Esophagus muscularis mucosa (tissue), 4 donors: ENCODE measurements around the gene MITF. TPM values are rescaled to one million over a fixed set of nuclear protein-coding genes. Genes with fewer than 3 reads are reported as not detected.

ENCODE experiments used
- DNase-seq: peaks from one replicate; pipeline ENCODE4 v3.0.0-alpha.2; 2017; ENCODE audit errors: extremely low spot score
- H3K27ac ChIP-seq, 4 donors: fragments of 200-600 bp; sonication (generic); replicated peaks in 1 of 4; 1 replicate in 3 of 4; 2 replicates in 1 of 4; pipeline ENCODE4 v1.5.1; 2016 to 2019; ENCODE audit warnings: mild to moderate bottlenecking in 1 of 4
- H3K27me3 ChIP-seq, 4 donors: fragments of 200-600 bp; sonication (generic); one replicate each; pipeline versions ENCODE4 v1.5.1 to v1.6.0; 2016 to 2019
- H3K36me3 ChIP-seq, 4 donors: fragments of 200-600 bp; sonication (generic); one replicate each; pipeline ENCODE4 v1.5.1; 2016 to 2019
- H3K4me1 ChIP-seq, 4 donors: fragments of 200-600 bp; sonication (generic); one replicate each; pipeline ENCODE4 v1.5.1; 2016 to 2019
- H3K4me3 ChIP-seq, 4 donors: fragments of 200-600 bp; sonication (generic); 1 replicate in 2 of 4; 2 replicates in 2 of 4; pipeline ENCODE4 v1.5.1; 2016 to 2019; ENCODE audit warnings: mild to moderate bottlenecking in 4 of 4, moderate library complexity in 1 of 4
- H3K9me3 ChIP-seq, 4 donors: fragments of 200-600 bp; sonication (generic); 1 replicate in 3 of 4; 2 replicates in 1 of 4; pipeline ENCODE4 v1.5.1; 2016 to 2019
- CTCF ChIP-seq, 3 experiments: fragments of 200-600 bp in 2 of 3; fragments of 450-650 bp in 1 of 3; sonication (generic) in 2 of 3; IDR thresholded peaks; one replicate each; pipeline ENCODE4 v1.5.1; 2017 to 2019; ENCODE audit warnings: antibody characterized with exemption in 3 of 3, mild to moderate bottlenecking in 2 of 3, moderate library complexity in 1 of 3
- EP300 ChIP-seq: sonication (generic); formaldehyde crosslinking; IDR thresholded peaks from one replicate; pipeline ENCODE4 v1.6.1; 2017; ENCODE audit warnings: antibody characterized with exemption
- POLR2A ChIP-seq: fragments of 450-650 bp; IDR thresholded peaks from one replicate; pipeline ENCODE4 v1.6.1; 2017; ENCODE audit warnings: antibody characterized with exemption, moderate library complexity, mild to moderate bottlenecking, low read depth
- POLR2AphosphoS5 ChIP-seq, 2 donors: sonication (generic); formaldehyde crosslinking; IDR thresholded peaks; one replicate each; pipeline ENCODE4 v1.6.1; 2017; ENCODE audit warnings: antibody characterized with exemption in 2 of 2
- whole genome bisulfite sequencing: methylation state at CpG from one replicate; pipeline ENCODE4 v1.1.5; 2018; 5-methylcytosine and 5-hydroxymethylcytosine counted together
- intact Hi-C: fragments of 100-400 bp; cut with DNase I; formaldehyde crosslinking; loops from one replicate; pipeline ENCODE4 v1.15.1; 2023
- total RNA-seq, 4 donors: library from RNA; depleted of rRNA; stranded (reverse); fragments of >200 nt; gene quantifications; one replicate each; pipeline versions ENCODE4 v1.1.0 to v1.2.1, GENCODE V29; 2016

The MITF gene
- total RNA-seq, 4 donors from 2014 or later: 68.1 to 141 (median 81.2) TPM

- no peak overlapping the region for H3K27ac ChIP-seq
- H3K4me1 ChIP-seq: peaks cover 6 to 23% (median 16%) of the 10 kb centered on the region in 4 donors
- intact Hi-C loops: no loop called here
- H3K9me3 ChIP-seq: no peaks in the 10 kb centered on the region
- TF ChIP-seq EP300: no peak
- no peak for TF ChIP-seq POLR2AphosphoS5 (IDR thresholded peaks at IDR 0.05)
- TF ChIP-seq CTCF (IDR thresholded peaks at IDR 0.05): no peak
- no peak for TF ChIP-seq POLR2A
- no peaks in the 10 kb centered on the region for H3K27me3 ChIP-seq
- WGBS: 98% methylated on average over 2 of the region's 2 CpGs
- no peaks in the 10 kb centered on the region for H3K36me3 ChIP-seq
- H3K4me3 ChIP-seq: no peak overlapping the region
- DNase-seq: no peak
These were observed 192.8 kb downstream of the MITF start for GRCh38 chr3:69932087-69932486.

- DNase-seq: no peak
- Histone ChIP-seq H3K27me3 (no peaks in the 10 kb centered on the region), H3K4me3 (no peak overlapping the region), H3K9me3 (no peaks in the 10 kb centered on the region), H3K27ac (no peak overlapping the region), H3K36me3 (no peaks in the 10 kb centered on the region), H3K4me1 (peaks cover 5 to 23% (median 16%) of the 10 kb centered on the region in 4 donors)
- no peak for TF ChIP-seq CTCF (IDR thresholded peaks at IDR 0.05)
- TF ChIP-seq EP300: no peak
- no peak for TF ChIP-seq POLR2A
- TF ChIP-seq POLR2AphosphoS5 (IDR thresholded peaks at IDR 0.05): no peak
- intact Hi-C loops: no loop called here
- 91% methylated on average over 3 of the region's 3 CpGs for WGBS
These were observed 193.2 kb downstream of the MITF start for GRCh38 chr3:69932501-69932900.

- TF ChIP-seq EP300 (no peak), POLR2AphosphoS5 (IDR thresholded peaks at IDR 0.05) (no peak), POLR2A (no peak), CTCF (IDR thresholded peaks at IDR 0.05) (no peak)
- Histone ChIP-seq H3K9me3 (no peaks in the 10 kb centered on the region), H3K36me3 (peaks cover 0 to 13% (median 0%) of the 10 kb centered on the region in 4 donors), H3K4me1 (peaks cover 0 to 23% (median 17%) of the 10 kb centered on the region in 4 donors), H3K4me3 (no peak overlapping the region), H3K27me3 (no peaks in the 10 kb centered on the region), H3K27ac (no peak overlapping the region)
- no peak for DNase-seq
- intact Hi-C loops: no loop called here
- WGBS: 82% methylated on average over 2 of the region's 2 CpGs
These were observed 195.1 kb downstream of the MITF start for GRCh38 chr3:69934398-69934797.

- 71% methylated on average over 6 of the region's 6 CpGs for WGBS
- TF ChIP-seq EP300 (no peak), POLR2AphosphoS5 (IDR thresholded peaks at IDR 0.05) (no peak), POLR2A (no peak), CTCF (IDR thresholded peaks at IDR 0.05) (no peak)
- no peaks in the 10 kb centered on the region for H3K9me3 ChIP-seq
- peaks cover 0 to 13% (median 7%) of the 10 kb centered on the region in 4 donors for H3K4me1 ChIP-seq
- intact Hi-C loops: no loop called here
- no peaks in the 10 kb centered on the region for H3K27me3 ChIP-seq
- no peak for DNase-seq
- H3K4me3 ChIP-seq: no peak overlapping the region
- H3K27ac ChIP-seq: no peak overlapping the region
- H3K36me3 ChIP-seq: peaks cover 0 to 29% (median 8%) of the 10 kb centered on the region in 4 donors
These were observed 197.0 kb downstream of the MITF start for GRCh38 chr3:69936266-69936665.

- 97% methylated on average over 6 of the region's 6 CpGs for WGBS
- H3K36me3 ChIP-seq: peaks cover 0 to 45% (median 16%) of the 10 kb centered on the region in 4 donors
These were observed 198.8 kb downstream of the MITF start for GRCh38 chr3:69938061-69938460.

More at GRCh38 chr3:69938061-69938460, 198.8 kb downstream of the MITF start:
- no peak for DNase-seq
- TF ChIP-seq CTCF (IDR thresholded peaks at IDR 0.05): no peak
- TF ChIP-seq POLR2AphosphoS5 (IDR thresholded peaks at IDR 0.05): no peak
- no peak for TF ChIP-seq POLR2A
- no peak for TF ChIP-seq EP300
- H3K4me3 ChIP-seq: no peak overlapping the region
- intact Hi-C loops: no loop called here
- H3K4me1 ChIP-seq: peaks cover 0 to 13% (median 5%) of the 10 kb centered on the region in 4 donors
- H3K27me3 ChIP-seq: no peaks in the 10 kb centered on the region
- no peak overlapping the region for H3K27ac ChIP-seq
- no peaks in the 10 kb centered on the region for H3K9me3 ChIP-seq
